Panc1 (cell line): Measurements from ENCODE around the gene VPS45. TPM values are rescaled to one million over a fixed set of nuclear protein-coding genes. Genes with fewer than 3 reads are reported as not detected.

ENCODE experiments used
- ATAC-seq: fragments of 200-7000 bp; cut with Tn5 transposase; 2 replicates; pipeline ENCODE4 v1.9.1; 2020; ENCODE audit warnings: mild to moderate bottlenecking, moderate library complexity
- BruUV-seq: library from RNA; stranded (reverse); fragments of 400-500 nt; replicated peaks from 2 replicates; lab custom pipeline; 2021; lab: Mats Ljungman, UMichigan
- CTCF ChIA-PET: fragments of 300-600 bp; sonication (Branson Sonifier 250); formaldehyde crosslinking; loops from one replicate; lab custom pipeline; 2022; ENCODE audit warnings: antibody characterized with exemption; lab: Charles Lee
- POLR2A ChIA-PET: fragments of 300-600 bp; sonication (Branson Sonifier 250); formaldehyde crosslinking; loops from one replicate; lab custom pipeline; 2022; ENCODE audit warnings: antibody characterized with exemption; lab: Charles Lee
- DNase-seq: peaks from one replicate; pipeline ENCODE4 v3.0.0-alpha.2; 2010; ENCODE audit warnings: low read depth, low spot score
- H3K27ac ChIP-seq: 2 replicates; pipeline ENCODE4 v1.5.1; 2011; ENCODE audit warnings: mild to moderate bottlenecking, low read length, inconsistent platforms
- H3K27me3 ChIP-seq: fragments of 200-500 bp; sonication (Bioruptor generic); 2 replicates; pipeline ENCODE4 v1.6.0; 2014; ENCODE audit warnings: low read length, inconsistent platforms; ENCODE audit not compliant: control insufficient read depth, insufficient read depth
- H3K36me3 ChIP-seq: fragments of 200-500 bp; sonication (Bioruptor generic); 2 replicates; pipeline ENCODE4 v1.5.1; 2014; ENCODE audit warnings: inconsistent platforms, mild to moderate bottlenecking, low read length, moderate library complexity; ENCODE audit not compliant: control insufficient read depth, insufficient read depth
- H3K4me1 ChIP-seq: 2 replicates; pipeline ENCODE4 v1.5.1; 2011; ENCODE audit warnings: inconsistent platforms, mild to moderate bottlenecking, low read length, moderate library complexity; ENCODE audit not compliant: control insufficient read depth, insufficient read depth
- H3K4me3 ChIP-seq, 2 experiments: 2 replicates each; pipeline ENCODE4 v1.5.1; 2011 to 2012; ENCODE audit warnings: low read depth in 2 of 2, low read length in 2 of 2, mild to moderate bottlenecking in 2 of 2, inconsistent platforms in 1 of 2, moderate library complexity in 1 of 2
- H3K9me3 ChIP-seq: fragments of 200-500 bp; sonication (Bioruptor generic); 2 replicates; pipeline ENCODE4 v1.5.1; 2014; ENCODE audit warnings: low read depth, mild to moderate bottlenecking, inconsistent platforms, low read length, moderate library complexity; ENCODE audit not compliant: control insufficient read depth, insufficient read depth
- CTCF ChIP-seq: fragments of 450-650 bp; IDR thresholded peaks from 2 replicates; pipeline ENCODE4 v1.5.1; 2017; ENCODE audit warnings: mild to moderate bottlenecking
- POLR2AphosphoS5 ChIP-seq: IDR thresholded peaks from 2 replicates; pipeline ENCODE4 v1.6.1; 2012; ENCODE audit warnings: mild to moderate bottlenecking, low read depth, low read length, moderate library complexity
- SIN3A ChIP-seq: IDR thresholded peaks from 2 replicates; pipeline ENCODE4 v1.6.1; 2012; ENCODE audit warnings: low read depth, mild to moderate bottlenecking, low read length, moderate library complexity, borderline replicate concordance; ENCODE audit not compliant: insufficient read depth
- in situ Hi-C: cut with HindIII; loops from 2 replicates; pipeline ENCODE4 v1.10.0; 2016; ENCODE audit warnings: low sequenced_read_pairs, low pct_unique_long_range_greater_than_20kb
- intact Hi-C: fragments of 100-400 bp; cut with micrococcal nuclease; formaldehyde crosslinking; loops from one replicate; pipeline ENCODE4 v1.10.0; 2022; ENCODE audit not compliant: unreplicated experiment
- total RNA-seq: library from RNA; stranded (reverse); gene quantifications from one replicate; pipeline ENCODE4 v1.2.1, GENCODE V29; 2021; ENCODE audit not compliant: unreplicated experiment
- TF ChIP-seq, protein P1 (sequence below), 2 experiments: IDR thresholded peaks; 2 replicates each; pipeline ENCODE4 v1.6.1; 2011 to 2012; ENCODE audit warnings: low read depth in 2 of 2, control low read depth in 1 of 2, low read length in 1 of 2, mild to moderate bottlenecking in 1 of 2, moderate library complexity in 1 of 2; ENCODE audit not compliant: insufficient read depth in 1 of 2

The VPS45 gene
- total RNA-seq, 1 experiment from 2014 or later: 24.9 TPM

GRCh38 chr1:150092180-150092791 is 24.7 kb downstream of the VPS45 start:
- H3K27ac ChIP-seq: no peak overlapping the region
- ChIA-PET CTCF (no interaction called here), POLR2A (interaction anchor here (0.6 kb wide), 1 partner anchor 1670 kb away, joined by 5 read pairs; no protein-coding TSS in a partner anchor)
- no TSS peak for BruUV-seq
- ATAC-seq (no peak), DNase-seq (no peak)
- peaks cover 10% of the 10 kb centered on the region; the same call in 1 of the 2 replicates for H3K36me3 ChIP-seq
- no peak for TF ChIP-seq CTCF
- H3K4me3 ChIP-seq: no peak overlapping the region
- no peaks in the 10 kb centered on the region for H3K9me3 ChIP-seq
- intact Hi-C loops (no loop called here), in situ Hi-C loops (no loop called here)
- H3K4me1 ChIP-seq: no peaks in the 10 kb centered on the region
- H3K27me3 ChIP-seq: no peaks in the 10 kb centered on the region

- H3K36me3 ChIP-seq: peaks cover 10% of the 10 kb centered on the region; the same call in 1 of the 2 replicates
- no TSS peak for BruUV-seq
- no peaks in the 10 kb centered on the region for H3K27me3 ChIP-seq
- in situ Hi-C loops (no loop called here), intact Hi-C loops (no loop called here)
- no peak overlapping the region for H3K27ac ChIP-seq
- H3K9me3 ChIP-seq: no peaks in the 10 kb centered on the region
- no peaks in the 10 kb centered on the region for H3K4me1 ChIP-seq
- ATAC-seq (no peak), DNase-seq (no peak)
- TF ChIP-seq SIN3A (no peak), POLR2AphosphoS5 (no peak), CTCF (no peak)
- TF ChIP-seq, protein P1, sequence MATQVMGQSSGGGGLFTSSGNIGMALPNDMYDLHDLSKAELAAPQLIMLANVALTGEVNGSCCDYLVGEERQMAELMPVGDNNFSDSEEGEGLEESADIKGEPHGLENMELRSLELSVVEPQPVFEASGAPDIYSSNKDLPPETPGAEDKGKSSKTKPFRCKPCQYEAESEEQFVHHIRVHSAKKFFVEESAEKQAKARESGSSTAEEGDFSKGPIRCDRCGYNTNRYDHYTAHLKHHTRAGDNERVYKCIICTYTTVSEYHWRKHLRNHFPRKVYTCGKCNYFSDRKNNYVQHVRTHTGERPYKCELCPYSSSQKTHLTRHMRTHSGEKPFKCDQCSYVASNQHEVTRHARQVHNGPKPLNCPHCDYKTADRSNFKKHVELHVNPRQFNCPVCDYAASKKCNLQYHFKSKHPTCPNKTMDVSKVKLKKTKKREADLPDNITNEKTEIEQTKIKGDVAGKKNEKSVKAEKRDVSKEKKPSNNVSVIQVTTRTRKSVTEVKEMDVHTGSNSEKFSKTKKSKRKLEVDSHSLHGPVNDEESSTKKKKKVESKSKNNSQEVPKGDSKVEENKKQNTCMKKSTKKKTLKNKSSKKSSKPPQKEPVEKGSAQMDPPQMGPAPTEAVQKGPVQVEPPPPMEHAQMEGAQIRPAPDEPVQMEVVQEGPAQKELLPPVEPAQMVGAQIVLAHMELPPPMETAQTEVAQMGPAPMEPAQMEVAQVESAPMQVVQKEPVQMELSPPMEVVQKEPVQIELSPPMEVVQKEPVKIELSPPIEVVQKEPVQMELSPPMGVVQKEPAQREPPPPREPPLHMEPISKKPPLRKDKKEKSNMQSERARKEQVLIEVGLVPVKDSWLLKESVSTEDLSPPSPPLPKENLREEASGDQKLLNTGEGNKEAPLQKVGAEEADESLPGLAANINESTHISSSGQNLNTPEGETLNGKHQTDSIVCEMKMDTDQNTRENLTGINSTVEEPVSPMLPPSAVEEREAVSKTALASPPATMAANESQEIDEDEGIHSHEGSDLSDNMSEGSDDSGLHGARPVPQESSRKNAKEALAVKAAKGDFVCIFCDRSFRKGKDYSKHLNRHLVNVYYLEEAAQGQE (IDR thresholded peaks at IDR 0.05; ENCODE audit: insufficient read depth in 1 of 2, low read depth in 2 of 2, low read length in 1 of 2): no peak
- ChIA-PET CTCF (no interaction called here), POLR2A (no interaction called here)
- no peak overlapping the region for H3K4me3 ChIP-seq
These were observed 26.2 kb downstream of the VPS45 start for GRCh38 chr1:150093805-150094204.
